Uterine smooth muscle cell (primary cell): Measurements from ENCODE around the gene ZNF69. TPM values are rescaled to one million over a fixed set of nuclear protein-coding genes. Genes with fewer than 3 reads are reported as not detected.

ENCODE experiments used
- total RNA-seq: library from RNA; depleted of rRNA; stranded (reverse); fragments of >200 nt; gene quantifications from 2 replicates; pipeline ENCODE4 v1.2.3, GENCODE V29; 2014

Gene ZNF69
- 2.9 and 4.6 TPM in 2 replicates for total RNA-seq

DNA sequence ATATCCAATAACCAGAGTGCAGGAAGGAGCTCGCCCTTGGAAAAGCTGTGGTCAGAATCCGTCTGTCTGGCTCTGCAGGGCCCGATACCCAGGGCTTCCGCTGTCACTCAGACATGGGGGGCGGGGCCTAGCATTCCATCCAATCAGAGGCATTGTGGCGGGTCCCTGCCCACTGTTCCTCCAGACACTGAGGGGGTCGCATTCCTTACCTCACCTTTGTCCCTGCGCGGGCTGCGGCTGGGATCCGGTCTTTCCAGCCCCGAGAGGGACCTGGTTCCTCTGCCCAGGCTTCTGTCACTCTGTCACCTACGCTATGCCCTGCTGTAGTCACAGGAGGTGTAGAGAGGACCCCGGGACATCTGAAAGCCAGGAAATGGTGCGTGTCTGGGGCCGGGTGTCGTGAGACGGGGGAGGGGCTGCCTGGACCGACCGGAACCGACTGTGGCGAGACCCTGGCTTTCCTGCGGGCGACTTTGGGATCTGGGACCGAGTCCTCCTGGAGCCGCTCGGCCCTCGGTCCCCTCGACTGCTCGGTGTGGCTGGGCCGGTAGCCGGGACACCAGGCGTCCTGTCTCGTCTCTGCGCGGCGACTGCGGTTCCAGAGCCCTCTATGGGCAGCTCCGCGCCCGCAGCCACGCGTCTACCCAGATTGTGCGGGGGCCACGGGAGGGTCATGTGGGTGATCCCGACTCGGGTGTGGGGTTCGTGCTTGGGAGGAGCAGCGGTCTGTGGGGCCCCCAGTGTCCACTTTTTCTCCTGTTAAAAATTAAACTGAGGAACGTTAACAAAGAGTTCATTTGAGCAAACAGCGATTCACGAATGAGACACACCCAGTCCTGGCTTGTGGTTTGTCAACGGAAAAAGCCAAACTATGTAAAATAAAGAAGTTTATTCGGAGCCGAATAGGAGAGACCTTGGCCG, at the start of gene ZNF69:
Gene ZNF69, plus strand, starts transcription at position 172 of the 921 bp plus-strand sequence. Its CDS starts 142 bp downstream, at position 314.

DNA sequence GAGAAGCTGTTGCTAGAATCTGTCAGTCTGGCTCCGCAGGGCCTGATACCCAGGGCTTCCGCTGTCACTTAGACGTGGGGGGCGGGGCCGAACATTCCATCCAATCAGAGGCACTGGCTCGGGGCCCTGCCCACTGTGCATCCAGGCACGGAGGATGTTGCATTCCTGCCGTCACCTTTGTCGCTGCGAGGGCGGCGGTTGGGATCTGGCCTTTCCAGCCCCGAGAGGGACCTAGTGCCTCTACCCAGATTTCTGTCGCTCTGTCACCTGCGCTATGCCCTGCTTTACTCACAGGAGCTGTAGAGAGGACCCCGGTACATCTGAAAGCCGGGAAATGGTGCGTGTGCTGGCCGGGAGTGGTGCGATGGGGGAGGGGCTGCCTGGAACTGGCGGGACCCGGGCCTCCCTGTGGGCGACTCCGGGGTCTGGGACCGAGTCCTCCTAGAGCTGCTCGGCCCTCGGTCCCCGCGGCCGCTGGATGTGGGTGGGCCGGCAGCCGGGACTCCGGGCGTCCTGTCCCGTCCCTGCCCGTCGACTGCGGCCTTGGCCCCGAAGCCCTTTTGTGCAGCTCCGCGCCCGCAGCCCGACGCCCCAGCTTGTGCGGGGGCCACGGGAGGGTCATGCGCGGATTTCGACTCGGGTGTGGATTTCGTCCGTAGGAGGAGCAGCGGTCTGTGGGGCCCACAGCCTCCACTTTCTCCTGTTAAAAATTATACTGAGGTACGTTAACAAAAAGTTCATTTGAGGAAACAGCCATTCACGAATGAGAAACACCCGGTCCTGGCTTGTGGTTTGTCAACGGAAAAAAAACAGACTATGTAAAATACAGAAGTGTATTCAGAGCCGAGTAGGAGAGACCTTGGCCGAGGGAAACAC, 38.8 kb upstream of the ZNF69 start, which contains the start of gene ZNF439:
Gene ZNF439, plus strand, starts transcription at position 133 of the 876 bp plus-strand sequence. Its CDS starts 142 bp downstream, at position 275.

DNA sequence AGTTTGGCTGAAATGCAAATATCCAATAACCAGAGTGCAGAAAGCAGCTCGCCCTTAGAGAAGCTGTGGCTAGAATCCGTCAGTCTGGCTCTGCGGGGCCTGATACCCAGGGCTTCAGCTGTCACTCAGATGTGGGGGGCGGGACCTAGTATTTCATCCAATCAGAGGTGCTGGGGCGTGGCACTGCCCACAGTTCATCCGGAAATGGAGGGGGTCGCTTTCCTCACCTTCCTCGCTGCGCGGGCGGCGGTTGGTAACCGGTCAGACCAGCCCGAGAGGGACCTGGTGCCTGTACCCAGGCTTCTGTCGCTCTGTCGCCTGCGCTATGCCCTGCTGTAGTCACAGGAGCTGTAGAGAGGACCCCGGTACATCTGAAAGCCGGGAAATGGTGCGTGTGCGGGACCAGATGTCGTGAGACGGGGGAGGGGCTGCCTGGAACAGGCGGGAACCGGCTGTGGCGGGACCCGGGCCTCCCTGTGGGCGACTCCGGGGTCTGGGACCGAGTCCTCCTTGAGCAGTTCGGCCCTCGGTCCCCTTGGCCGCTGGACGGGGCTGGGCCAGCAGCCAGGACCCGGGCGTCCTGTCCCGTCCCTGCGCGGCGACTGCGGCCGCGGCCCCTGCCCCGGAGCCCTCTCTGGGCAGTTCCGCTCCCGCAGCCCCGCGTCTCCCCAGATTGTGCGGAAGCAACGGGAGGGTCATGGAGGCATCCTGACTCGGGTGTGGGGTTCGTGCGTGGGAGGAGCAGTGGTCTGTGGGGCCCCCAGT, 37.5 kb downstream of the ZNF69 start, which contains the start of gene ZNF700:
Gene ZNF700, plus strand, starts transcription at position 222 of the 765 bp plus-strand sequence. Its CDS starts 104 bp downstream, at position 326.

Other genes starting within 250 kb of the ZNF69 start
- 5.5 and 7.9 TPM in 2 replicates for gene ZNF823, start 148.8 kb upstream of the ZNF69 start, total RNA-seq
- 13.0 and 16.4 TPM in 2 replicates for gene ZNF441, start 120.8 kb upstream of the ZNF69 start, total RNA-seq
- 2.1 and 3.4 TPM in 2 replicates for gene ZNF491, start 89.3 kb upstream of the ZNF69 start, total RNA-seq
- gene ZNF440, start 73.5 kb upstream of the ZNF69 start, total RNA-seq: 9.8 and 17.1 TPM in 2 replicates
- 6.2 and 6.7 TPM in 2 replicates for gene ZNF439, start 39.1 kb upstream of the ZNF69 start, total RNA-seq
- 11.3 and 11.5 TPM in 2 replicates for gene ZNF700, start 37.3 kb downstream of the ZNF69 start, total RNA-seq
- gene ZNF763, start 77.3 kb downstream of the ZNF69 start, total RNA-seq: 0.55 and 1.1 TPM in 2 replicates
- gene ZNF433, start 147.9 kb downstream of the ZNF69 start, total RNA-seq: 6.5 and 7.6 TPM in 2 replicates
- 0.33 TPM in 1 of 2 replicates, not detected in the other for gene ZNF878, start 165.2 kb downstream of the ZNF69 start, total RNA-seq
- 6.3 and 13.2 TPM in 2 replicates for gene ZNF844, start 176.9 kb downstream of the ZNF69 start, total RNA-seq